GM23338 (cell line): Measurements from ENCODE around the gene UBASH3B.

ENCODE experiments used
- CREB1 ChIP-seq: fragments of 250-450 bp; sonication (Bioruptor Pico); IDR thresholded peaks from 2 replicates; pipeline ENCODE4 v1.5.0; 2020; ENCODE audit warnings: low read depth, mild to moderate bottlenecking, moderate library complexity
- CTCF ChIP-seq, 2 experiments: fragments of 200-600 bp in 1 of 2; sonication (generic) in 1 of 2; conservative IDR thresholded peaks; 2 replicates each; pipeline versions ENCODE4 v1.5.1 to v1.6.1; 2016 to 2017; ENCODE audit warnings: antibody characterized with exemption in 2 of 2, low read depth in 2 of 2, mild to moderate bottlenecking in 2 of 2, moderate library complexity in 1 of 2
- ETS1 ChIP-seq: IDR thresholded peaks from 2 replicates; pipeline ENCODE4 v1.6.1; 2016; ENCODE audit warnings: antibody characterized with exemption
- EZH2 ChIP-seq: fragments of 200-600 bp; sonication (generic); IDR thresholded peaks from one replicate; pipeline ENCODE4 v1.8.0; 2017; ENCODE audit warnings: antibody characterized with exemption, mild to moderate bottlenecking, low read depth; ENCODE audit not compliant: unreplicated experiment
- EZH2phosphoT487 ChIP-seq: fragments of 200-600 bp; sonication (generic); IDR thresholded peaks from one replicate; pipeline ENCODE4 v1.8.1; 2018; ENCODE audit warnings: antibody characterized with exemption; ENCODE audit not compliant: unreplicated experiment
- JUNB ChIP-seq: IDR thresholded peaks from one replicate; pipeline ENCODE4 v1.6.1; 2016; ENCODE audit warnings: antibody characterized with exemption; ENCODE audit not compliant: unreplicated experiment
- POLR2AphosphoS5 ChIP-seq: IDR thresholded peaks from 2 replicates; pipeline ENCODE4 v1.6.1; 2016; ENCODE audit warnings: antibody characterized with exemption, low read depth
- REST ChIP-seq: IDR thresholded peaks from one replicate; pipeline ENCODE4 v1.6.1; 2018; ENCODE audit warnings: antibody characterized with exemption; ENCODE audit not compliant: unreplicated experiment
- STAT1 ChIP-seq: IDR thresholded peaks from one replicate; pipeline ENCODE4 v1.6.1; 2016; ENCODE audit warnings: antibody characterized with exemption; ENCODE audit not compliant: unreplicated experiment
- ZNF114 ChIP-seq: fragments of 250-450 bp; sonication (Bioruptor Pico); IDR thresholded peaks from 2 replicates; pipeline ENCODE4 v1.5.0; 2020; ENCODE audit warnings: mild to moderate bottlenecking, moderate library complexity
- ZNF331 ChIP-seq: fragments of 250-450 bp; sonication (Bioruptor Pico); IDR thresholded peaks from 2 replicates; pipeline ENCODE4 v1.5.0; 2020; ENCODE audit warnings: low read depth, mild to moderate bottlenecking, moderate library complexity

- TF ChIP-seq CTCF (conservative IDR thresholded peaks at IDR 0.05; ENCODE audit: low read depth in 2 of 2), result no peak
- TF ChIP-seq EZH2phosphoT487, result no peak
- no peak for TF ChIP-seq EZH2
- TF ChIP-seq JUNB, result no peak
- no peak for TF ChIP-seq CREB1 (CRISPR knock-in tag)
- no peak for TF ChIP-seq POLR2AphosphoS5
- TF ChIP-seq ETS1, result no peak
- no peak for TF ChIP-seq REST
- TF ChIP-seq STAT1, result no peak
- no peak for TF ChIP-seq ZNF331 (CRISPR knock-in tag)
- no peak for TF ChIP-seq ZNF114 (CRISPR knock-in tag)
These were observed 60.3 kb downstream of the UBASH3B start for GRCh38 chr11:122715548-122716440.
